Activated T-cell treated with anti-CD3 and anti-CD28 coated beads, Interleukin-2, amount 50 U/mL, for 72 hours (primary cell): ENCODE results near the gene FGFR2. TPM values are rescaled to one million over a fixed set of nuclear protein-coding genes. Genes with fewer than 3 reads are reported as not detected.

Source experiments
- ATAC-seq, 2 donors: fragments of 150-1000 bp; cut with Tn5 transposase; replicated peaks in 1 of 2; 2 replicates each; pipeline ENCODE4 v1.10.0; 2021; ENCODE audit warnings: moderate library complexity in 2 of 2, mild to moderate bottlenecking in 1 of 2
- DNase-seq, 2 donors: peaks; one replicate each; pipeline ENCODE4 v3.0.0; 2021 to 2022; ENCODE audit warnings: mixed read lengths in 1 of 2
- H3K27ac Mint-ChIP-seq: one replicate; pipeline ENCODE4 v1.8.0; 2022; ENCODE audit warnings: mild to moderate bottlenecking, moderate library complexity, mixed read lengths
- H3K27me3 Mint-ChIP-seq: one replicate; pipeline ENCODE4 v1.8.0; 2022; ENCODE audit warnings: low read depth, mixed read lengths
- H3K36me3 Mint-ChIP-seq, 2 donors: one replicate each; pipeline ENCODE4 v1.8.0; 2022; ENCODE audit warnings: mixed read lengths in 2 of 2, mild to moderate bottlenecking in 1 of 2; ENCODE audit not compliant: insufficient read depth in 2 of 2
- H3K4me1 Mint-ChIP-seq: one replicate; pipeline ENCODE4 v1.8.0; 2022; ENCODE audit warnings: low read depth, mixed read lengths
- H3K4me3 Mint-ChIP-seq, 2 donors: one replicate each; pipeline ENCODE4 v1.8.0; 2022; ENCODE audit warnings: mild to moderate bottlenecking in 2 of 2, mixed read lengths in 2 of 2, moderate library complexity in 2 of 2
- H3K9me3 Mint-ChIP-seq, 2 donors: one replicate each; pipeline ENCODE4 v1.8.0; 2022; ENCODE audit warnings: mixed read lengths in 2 of 2
- total RNA-seq, 2 donors: library from RNA; stranded (reverse); gene quantifications; one replicate each; pipeline ENCODE4 v1.2.3, GENCODE V29; 2022

The FGFR2 gene
- total RNA-seq, 2 donors from 2014 or later: not detected

DNA sequence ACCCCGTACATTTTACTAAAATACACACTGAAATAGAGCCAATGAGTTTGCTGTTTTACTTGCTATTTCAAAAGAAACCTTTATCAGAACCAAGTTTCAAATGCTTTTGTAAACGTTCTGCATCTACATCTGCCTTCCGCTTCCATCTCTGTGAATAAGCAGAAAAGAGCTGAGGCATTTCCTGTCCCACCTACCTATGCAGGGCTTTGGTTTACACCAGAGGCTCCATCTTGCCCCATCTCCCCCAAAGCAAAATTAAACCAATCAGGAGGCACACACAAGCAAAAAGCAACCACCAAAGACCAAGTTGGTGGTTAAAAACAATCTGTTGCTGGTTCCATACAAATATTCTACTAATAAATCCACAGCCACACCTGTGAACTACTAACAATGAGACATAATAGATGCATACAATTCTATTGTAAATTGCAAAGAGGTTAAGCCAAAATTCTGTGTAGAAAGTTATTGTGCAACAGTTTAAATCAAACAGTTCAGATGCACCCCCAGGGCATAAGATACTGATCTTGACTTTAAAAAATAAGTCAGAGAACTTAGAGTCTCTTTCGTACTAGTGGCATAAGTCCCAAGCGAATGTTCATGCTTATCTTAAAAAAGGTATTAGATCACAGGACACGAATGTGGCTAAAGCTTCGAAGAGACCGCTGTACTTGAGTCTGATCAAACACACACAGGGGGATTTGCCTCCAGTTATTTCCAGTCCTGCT, 83.9 kb downstream of the FGFR2 start:
- no peaks in the 10 kb centered on the region for H3K36me3 Mint-ChIP-seq
- ATAC-seq: no peak
- H3K9me3 Mint-ChIP-seq: no peaks in the 10 kb centered on the region
- H3K4me3 Mint-ChIP-seq: no peak overlapping the region
- H3K27ac Mint-ChIP-seq: no peak overlapping the region
- no peaks in the 10 kb centered on the region for H3K27me3 Mint-ChIP-seq
- no peak for DNase-seq
- H3K4me1 Mint-ChIP-seq: no peaks in the 10 kb centered on the region

DNA sequence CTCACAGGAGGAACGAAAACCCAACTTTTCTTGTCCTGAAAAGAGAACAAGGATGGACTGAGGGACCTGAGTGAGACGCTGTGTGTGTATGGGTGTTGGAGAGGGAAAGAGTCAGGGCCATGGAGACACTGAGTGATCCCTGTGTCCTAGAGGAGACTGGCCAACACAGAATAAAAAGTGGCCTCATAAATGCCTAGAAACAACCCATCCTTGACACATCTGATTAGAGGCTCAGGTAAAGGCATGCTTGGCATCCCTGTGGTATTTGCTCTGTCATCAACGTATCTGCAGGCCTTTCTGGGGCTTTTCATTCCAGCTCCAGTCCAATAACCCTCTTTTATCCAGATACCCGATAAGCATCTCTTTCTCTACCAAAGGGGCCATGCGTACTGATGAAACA, 86.3 kb downstream of the FGFR2 start:
- H3K27ac Mint-ChIP-seq: no peak overlapping the region

GRCh38 chr10:121511460-121511859, 86.8 kb downstream of the FGFR2 start:
- ATAC-seq (no peak), DNase-seq (no peak)
- Mint-ChIP-seq H3K4me1 (no peaks in the 10 kb centered on the region), H3K27me3 (no peaks in the 10 kb centered on the region), H3K9me3 (no peaks in the 10 kb centered on the region), H3K4me3 (no peak overlapping the region), H3K36me3 (no peaks in the 10 kb centered on the region), H3K27ac (no peak overlapping the region)

More for the DNA sequence above, 86.3 kb downstream of the FGFR2 start:
- H3K9me3 Mint-ChIP-seq: no peaks in the 10 kb centered on the region
- no peak for DNase-seq
- H3K27me3 Mint-ChIP-seq: no peaks in the 10 kb centered on the region
- H3K36me3 Mint-ChIP-seq: no peaks in the 10 kb centered on the region
- no peak overlapping the region for H3K4me3 Mint-ChIP-seq
- no peaks in the 10 kb centered on the region for H3K4me1 Mint-ChIP-seq
- ATAC-seq: no peak

GRCh38 chr10:121510201-121510771, 88.0 kb downstream of the FGFR2 start:
- Mint-ChIP-seq H3K4me3 (no peak overlapping the region), H3K27me3 (no peaks in the 10 kb centered on the region), H3K9me3 (no peaks in the 10 kb centered on the region), H3K4me1 (no peaks in the 10 kb centered on the region), H3K36me3 (no peaks in the 10 kb centered on the region), H3K27ac (no peak overlapping the region)
- DNase-seq: no peak
- ATAC-seq: no peak

GRCh38 chr10:121509796-121510195, 88.4 kb downstream of the FGFR2 start:
- no peak for DNase-seq
- no peaks in the 10 kb centered on the region for H3K36me3 Mint-ChIP-seq
- no peak overlapping the region for H3K27ac Mint-ChIP-seq
- no peaks in the 10 kb centered on the region for H3K4me1 Mint-ChIP-seq
- no peak overlapping the region for H3K4me3 Mint-ChIP-seq
- no peaks in the 10 kb centered on the region for H3K9me3 Mint-ChIP-seq
- H3K27me3 Mint-ChIP-seq: no peaks in the 10 kb centered on the region
- no peak for ATAC-seq

DNA sequence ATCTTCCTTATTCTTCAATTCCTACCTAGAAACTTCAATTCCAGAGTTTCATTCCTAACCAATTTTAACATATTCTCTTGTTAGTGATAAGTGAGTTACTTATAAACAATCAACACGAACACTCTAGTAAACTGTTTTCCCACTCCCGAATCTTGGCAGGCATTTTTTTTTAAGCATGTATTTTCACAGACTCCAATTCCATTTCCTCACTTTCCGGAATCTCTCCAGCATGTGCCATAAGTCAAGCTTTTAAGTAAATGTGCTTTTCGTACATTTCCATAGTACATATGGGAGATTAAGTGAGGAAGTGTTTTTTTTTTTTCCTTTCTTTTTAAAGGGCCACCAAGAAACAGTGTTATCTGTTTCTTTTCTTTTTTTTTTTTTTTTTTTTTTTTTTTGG, 89.1 kb downstream of the FGFR2 start:
- Mint-ChIP-seq H3K4me3 (no peak overlapping the region), H3K27ac (no peak overlapping the region), H3K4me1 (no peaks in the 10 kb centered on the region), H3K9me3 (no peaks in the 10 kb centered on the region), H3K27me3 (no peaks in the 10 kb centered on the region), H3K36me3 (no peaks in the 10 kb centered on the region)
- DNase-seq (no peak), ATAC-seq (no peak)

- Mint-ChIP-seq H3K27me3 (no peaks in the 10 kb centered on the region), H3K27ac (no peak overlapping the region), H3K4me3 (no peak overlapping the region), H3K4me1 (no peaks in the 10 kb centered on the region), H3K36me3 (no peaks in the 10 kb centered on the region), H3K9me3 (peaks cover 0 to 2% of the 10 kb centered on the region in 2 donors)
- DNase-seq: no peak
- no peak for ATAC-seq
Observed at GRCh38 chr10:121503587-121504051, 94.6 kb downstream of the FGFR2 start.

- Mint-ChIP-seq H3K36me3 (no peaks in the 10 kb centered on the region), H3K27ac (no peak overlapping the region), H3K9me3 (peaks cover 0 to 2% of the 10 kb centered on the region in 2 donors), H3K4me3 (no peak overlapping the region), H3K27me3 (no peaks in the 10 kb centered on the region), H3K4me1 (no peaks in the 10 kb centered on the region)
- ATAC-seq: no peak
- DNase-seq: no peak
Observed at GRCh38 chr10:121501796-121502195, 96.4 kb downstream of the FGFR2 start.

DNA sequence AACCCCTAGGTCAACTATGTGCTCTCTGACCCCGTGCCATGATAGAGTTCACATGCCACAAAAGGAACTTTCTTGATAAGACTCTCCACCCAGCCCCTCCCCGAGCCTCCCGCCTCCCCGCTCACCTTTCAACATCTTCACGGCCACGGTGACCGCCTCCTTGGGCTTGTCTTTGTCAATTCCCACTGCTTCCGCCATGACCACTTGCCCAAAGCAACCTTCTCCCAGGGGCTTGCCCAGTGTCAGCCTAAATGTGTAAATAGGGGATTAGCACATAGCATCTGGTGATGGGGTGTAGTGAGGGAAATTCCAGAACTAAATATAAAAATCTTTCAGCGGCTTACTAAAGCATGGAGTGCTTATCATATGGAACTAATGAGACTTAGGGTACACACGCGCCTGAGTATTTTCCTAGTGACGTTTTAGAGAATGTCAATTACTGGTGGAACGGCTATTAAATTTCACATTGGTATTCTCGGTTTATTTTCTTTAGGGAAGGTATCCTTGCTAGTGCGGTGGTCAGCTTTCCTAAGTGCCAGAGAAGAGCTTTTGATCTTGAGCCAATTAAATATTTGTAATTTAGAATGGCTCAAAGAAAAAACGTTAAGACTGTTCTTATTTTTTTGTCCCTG, 97.4 kb downstream of the FGFR2 start:
- Mint-ChIP-seq H3K27me3 (no peaks in the 10 kb centered on the region), H3K4me3 (no peak overlapping the region), H3K36me3 (no peaks in the 10 kb centered on the region), H3K4me1 (no peaks in the 10 kb centered on the region), H3K9me3 (peaks cover 0 to 2% of the 10 kb centered on the region in 2 donors), H3K27ac (no peak overlapping the region)
- ATAC-seq (no peak), DNase-seq (no peak)

- H3K27me3 Mint-ChIP-seq: no peaks in the 10 kb centered on the region
- no peak overlapping the region for H3K4me3 Mint-ChIP-seq
- ATAC-seq: no peak
- no peaks in the 10 kb centered on the region for H3K36me3 Mint-ChIP-seq
- H3K27ac Mint-ChIP-seq: no peak overlapping the region
- H3K4me1 Mint-ChIP-seq: no peaks in the 10 kb centered on the region
- no peak for DNase-seq
- H3K9me3 Mint-ChIP-seq: peaks cover 0 to 2% of the 10 kb centered on the region in 2 donors
Observed at GRCh38 chr10:121497513-121498470, 100.5 kb downstream of the FGFR2 start.

GRCh38 chr10:121495719-121496118, 102.5 kb downstream of the FGFR2 start:
- no peak overlapping the region for H3K4me3 Mint-ChIP-seq
- no peak for ATAC-seq
- H3K27me3 Mint-ChIP-seq: no peaks in the 10 kb centered on the region
- no peak for DNase-seq
- no peaks in the 10 kb centered on the region for H3K36me3 Mint-ChIP-seq
- peaks cover 0 to 2% of the 10 kb centered on the region in 2 donors for H3K9me3 Mint-ChIP-seq
- H3K4me1 Mint-ChIP-seq: no peaks in the 10 kb centered on the region
- no peak overlapping the region for H3K27ac Mint-ChIP-seq

DNA sequence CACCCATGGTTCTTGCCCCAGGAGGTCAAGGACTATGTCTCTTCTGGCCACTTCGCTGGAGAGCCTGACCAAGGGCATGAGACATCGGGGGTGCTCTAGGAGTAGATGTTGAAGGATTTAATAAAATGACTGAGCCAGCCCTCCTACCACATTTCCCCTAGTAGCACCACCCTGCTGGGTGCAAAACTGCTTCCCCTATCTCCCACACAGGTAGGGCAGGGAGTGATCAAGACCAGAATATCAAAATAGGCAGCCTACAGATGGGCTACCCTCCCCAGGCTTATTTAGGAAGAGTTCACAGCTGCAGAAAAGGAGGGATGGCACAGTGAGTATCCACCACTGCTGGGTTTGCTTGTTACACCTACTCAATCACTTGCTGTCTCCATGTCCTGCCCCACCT, 103.9 kb downstream of the FGFR2 start:
- Mint-ChIP-seq H3K9me3 (peaks cover 0 to 4% of the 10 kb centered on the region in 2 donors), H3K36me3 (no peaks in the 10 kb centered on the region), H3K4me1 (no peaks in the 10 kb centered on the region), H3K27ac (no peak overlapping the region), H3K4me3 (no peak overlapping the region), H3K27me3 (no peaks in the 10 kb centered on the region)
- DNase-seq (no peak), ATAC-seq (no peak)

DNA sequence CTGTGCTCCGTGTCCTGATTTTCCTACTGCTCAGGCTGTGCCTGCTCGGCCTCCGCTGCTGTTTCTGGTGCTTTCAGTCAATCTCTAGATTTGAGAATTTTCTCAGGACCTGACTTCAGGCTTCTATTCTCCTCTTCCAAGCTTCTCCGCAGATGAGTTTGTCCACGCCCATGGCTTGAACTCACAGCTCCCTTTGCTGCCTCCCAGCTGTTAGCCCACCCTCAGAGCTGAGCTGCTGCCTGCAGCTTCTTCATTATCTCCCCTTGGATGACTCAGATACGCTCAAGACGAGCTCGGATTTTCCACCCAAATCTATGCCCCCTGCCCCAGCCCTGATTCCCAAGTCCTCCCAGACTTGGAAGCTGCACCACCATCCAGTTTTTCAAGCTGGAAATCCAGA, 104.7 kb downstream of the FGFR2 start:
- Mint-ChIP-seq H3K36me3 (no peaks in the 10 kb centered on the region), H3K27me3 (no peaks in the 10 kb centered on the region), H3K9me3 (peaks cover 0 to 5% of the 10 kb centered on the region in 2 donors), H3K27ac (no peak overlapping the region), H3K4me1 (no peaks in the 10 kb centered on the region), H3K4me3 (no peak overlapping the region)
- ATAC-seq: no peak
- DNase-seq: no peak
